Measurements from ENCODE around the gene DOCK7. TPM values are rescaled to one million over a fixed set of nuclear protein-coding genes. Genes with fewer than 3 reads are reported as not detected.
"Not testable (repeated sequence)": the region's sequence is repeated elsewhere in the genome, so short reads cannot be mapped to it uniquely, and the experiment has no call there.

Gene DOCK7
- polyA plus RNA-seq, 1 donor from 2014 or later, result 4.9 TPM

GRCh38 chr1:62676611-62677356 is 11.4 kb downstream of the DOCK7 start:
- no peak overlapping the region for H3K27ac Mint-ChIP-seq
- H3K4me1 Mint-ChIP-seq, result peaks cover 0 to 3% (median 0%) of the 10 kb centered on the region in 3 donors
- H3K36me3 Mint-ChIP-seq, result no peaks in the 10 kb centered on the region
- no peak overlapping the region for H3K4me3 Mint-ChIP-seq
- no peaks in the 10 kb centered on the region for H3K27me3 Mint-ChIP-seq
- H3K9me3 Mint-ChIP-seq, result peaks cover 0 to 2% (median 0%) of the 10 kb centered on the region in 3 donors

GRCh38 chr1:62673629-62674028 is 14.6 kb downstream of the DOCK7 start:
- H3K9me3 Mint-ChIP-seq, result peaks cover 0 to 2% (median 0%) of the 10 kb centered on the region in 3 donors
- H3K4me1 Mint-ChIP-seq, result peaks cover 0 to 3% (median 0%) of the 10 kb centered on the region in 3 donors
- H3K27ac Mint-ChIP-seq, result no peak overlapping the region
- no peak overlapping the region for H3K4me3 Mint-ChIP-seq
- H3K27me3 Mint-ChIP-seq, result no peaks in the 10 kb centered on the region
- H3K36me3 Mint-ChIP-seq, result no peaks in the 10 kb centered on the region

GRCh38 chr1:62672029-62672428 is 16.2 kb downstream of the DOCK7 start:
- Mint-ChIP-seq H3K9me3 (no peaks in the 10 kb centered on the region), H3K27me3 (no peaks in the 10 kb centered on the region), H3K4me3 (no peak overlapping the region), H3K27ac (no peak overlapping the region), H3K36me3 (no peaks in the 10 kb centered on the region), H3K4me1 (peaks cover 0 to 3% (median 0%) of the 10 kb centered on the region in 3 donors)

GRCh38 chr1:62654744-62655143 is 33.4 kb downstream of the DOCK7 start:
- Mint-ChIP-seq H3K9me3 (peaks cover 0 to 1% (median 0%) of the 10 kb centered on the region in 3 donors), H3K27me3 (no peaks in the 10 kb centered on the region), H3K27ac (no peak overlapping the region), H3K36me3 (peaks cover 4% of the 10 kb centered on the region), H3K4me1 (no peaks in the 10 kb centered on the region), H3K4me3 (no peak overlapping the region)

GRCh38 chr1:62652387-62652786 is 35.8 kb downstream of the DOCK7 start:
- no peak overlapping the region for H3K27ac Mint-ChIP-seq
- peaks cover 0 to 1% (median 0%) of the 10 kb centered on the region in 3 donors for H3K9me3 Mint-ChIP-seq
- no peak overlapping the region for H3K4me3 Mint-ChIP-seq
- H3K27me3 Mint-ChIP-seq, result no peaks in the 10 kb centered on the region
- no peaks in the 10 kb centered on the region for H3K4me1 Mint-ChIP-seq
- H3K36me3 Mint-ChIP-seq, result peaks cover under 1% of the 10 kb centered on the region

GRCh38 chr1:62643283-62643682 is 44.9 kb downstream of the DOCK7 start:
- H3K27me3 Mint-ChIP-seq, result no peaks in the 10 kb centered on the region
- H3K36me3 Mint-ChIP-seq, result peaks cover 6% of the 10 kb centered on the region
- no peaks in the 10 kb centered on the region for H3K4me1 Mint-ChIP-seq
- peaks cover 0 to 4% (median 0%) of the 10 kb centered on the region in 3 donors for H3K9me3 Mint-ChIP-seq
- no peak overlapping the region for H3K27ac Mint-ChIP-seq
- no peak overlapping the region for H3K4me3 Mint-ChIP-seq

GRCh38 chr1:62637392-62638105 is 50.6 kb downstream of the DOCK7 start:
- Mint-ChIP-seq H3K4me1 (no peaks in the 10 kb centered on the region), H3K4me3 (no peak overlapping the region), H3K27ac (no peak overlapping the region), H3K27me3 (no peaks in the 10 kb centered on the region), H3K9me3 (peaks cover 0 to 4% (median 0%) of the 10 kb centered on the region in 3 donors), H3K36me3 (peaks cover 7% of the 10 kb centered on the region)

- Mint-ChIP-seq H3K27me3 (no peaks in the 10 kb centered on the region), H3K27ac (no peak overlapping the region), H3K4me1 (peaks cover 5 to 21% (median 12%) of the 10 kb centered on the region in 3 donors), H3K36me3 (peaks cover 13% of the 10 kb centered on the region), H3K9me3 (peaks cover 0 to 2% (median 0%) of the 10 kb centered on the region in 3 donors), H3K4me3 (no peak overlapping the region)
These were observed 59.7 kb downstream of the DOCK7 start for GRCh38 chr1:62628506-62628905.

- H3K4me3 Mint-ChIP-seq, result peak overlapping the region in 1 of 4 donors; percentile 75
- no peaks in the 10 kb centered on the region for H3K9me3 Mint-ChIP-seq
These were observed 62.8 kb downstream of the DOCK7 start for GRCh38 chr1:62625415-62625814.

GRCh38 chr1:62621907-62622306 is 66.3 kb downstream of the DOCK7 start:
- Mint-ChIP-seq H3K36me3 (peaks cover 8% of the 10 kb centered on the region), H3K27ac (no peak overlapping the region), H3K27me3 (no peaks in the 10 kb centered on the region), H3K4me1 (peaks cover 5 to 21% (median 11%) of the 10 kb centered on the region in 3 donors), H3K4me3 (no peak overlapping the region), H3K9me3 (no peaks in the 10 kb centered on the region)

More at GRCh38 chr1:62625415-62625814, 62.8 kb downstream of the DOCK7 start:
- peaks cover 5 to 21% (median 12%) of the 10 kb centered on the region in 3 donors for H3K4me1 Mint-ChIP-seq
- no peak overlapping the region for H3K27ac Mint-ChIP-seq
- H3K27me3 Mint-ChIP-seq, result no peaks in the 10 kb centered on the region
- H3K36me3 Mint-ChIP-seq, result peaks cover 7% of the 10 kb centered on the region

GRCh38 chr1:62613890-62614289 is 74.3 kb downstream of the DOCK7 start:
- H3K27ac Mint-ChIP-seq, result peak overlapping the region in 1 of 3 donors; percentile 27
- H3K36me3 Mint-ChIP-seq, result peaks cover 11% of the 10 kb centered on the region
- H3K27me3 Mint-ChIP-seq, result no peaks in the 10 kb centered on the region
- H3K4me1 Mint-ChIP-seq, result peaks cover 0 to 22% (median 13%) of the 10 kb centered on the region in 3 donors
- peak overlapping the region in 1 of 4 donors; percentile 91 for H3K4me3 Mint-ChIP-seq
- H3K9me3 Mint-ChIP-seq, result peaks cover 0 to 2% (median 0%) of the 10 kb centered on the region in 3 donors

- peak overlapping the region; percentile 33 to 91 (median 74) for H3K4me3 Mint-ChIP-seq
- H3K4me1 Mint-ChIP-seq, result peaks cover 0 to 22% (median 13%) of the 10 kb centered on the region in 3 donors
- H3K27ac Mint-ChIP-seq, result peak overlapping the region in 1 of 3 donors; percentile 27
- H3K27me3 Mint-ChIP-seq, result no peaks in the 10 kb centered on the region
- peaks cover 0 to 2% (median 0%) of the 10 kb centered on the region in 3 donors for H3K9me3 Mint-ChIP-seq
- peaks cover 10% of the 10 kb centered on the region for H3K36me3 Mint-ChIP-seq
These were observed 74.9 kb downstream of the DOCK7 start for GRCh38 chr1:62613325-62613727.

- Mint-ChIP-seq H3K36me3 (peaks cover 9% of the 10 kb centered on the region), H3K27ac (peak overlapping the region in 1 of 3 donors; percentile 27), H3K9me3 (peaks cover 0 to 2% (median 0%) of the 10 kb centered on the region in 3 donors), H3K4me3 (peak overlapping the region in 2 of 4 donors; percentile 33 to 91), H3K27me3 (no peaks in the 10 kb centered on the region), H3K4me1 (peaks cover 0 to 22% (median 13%) of the 10 kb centered on the region in 3 donors)
These were observed 75.4 kb downstream of the DOCK7 start for GRCh38 chr1:62612770-62613169.

GRCh38 chr1:62610588-62610987 is 77.6 kb downstream of the DOCK7 start:
- H3K27ac Mint-ChIP-seq, H3K4me3 Mint-ChIP-seq, H3K27me3 Mint-ChIP-seq, H3K36me3 Mint-ChIP-seq, H3K9me3 Mint-ChIP-seq: not testable (repeated sequence)
- H3K4me1 Mint-ChIP-seq, result peaks cover 2 to 27% (median 13%) of the 10 kb centered on the region in 3 donors

GRCh38 chr1:62608905-62609304 is 79.3 kb downstream of the DOCK7 start:
- Mint-ChIP-seq H3K36me3 (peaks cover 2% of the 10 kb centered on the region), H3K4me3 (no peak overlapping the region), H3K27ac (no peak overlapping the region), H3K4me1 (peaks cover 2 to 19% (median 9%) of the 10 kb centered on the region in 3 donors), H3K27me3 (no peaks in the 10 kb centered on the region), H3K9me3 (peaks cover 0 to 2% (median 0%) of the 10 kb centered on the region in 3 donors)

All from IgD-negative memory B cell (primary cell).